H1 (cell line): ENCODE results near the gene CPT1A.

Source experiments
- CTCF ChIP-seq, 3 experiments: IDR thresholded peaks; 1 replicate in 2 of 3; 2 replicates in 1 of 3; pipeline versions ENCODE4 v1.5.1 to v1.6.1; 2011; ENCODE audit warnings: low read length in 3 of 3, mild to moderate bottlenecking in 3 of 3, inconsistent platforms in 2 of 3, low read depth in 1 of 3, moderate library complexity in 1 of 3; ENCODE audit not compliant: insufficient read depth in 1 of 3; ENCODE audit errors: control extremely low read depth in 1 of 3
- TCF12 ChIP-seq: IDR thresholded peaks from 2 replicates; pipeline ENCODE4 v1.6.1; 2011; ENCODE audit warnings: low read depth, mild to moderate bottlenecking, low read length

GRCh38 chr11:68862421-68862820, 20.7 kb upstream of the CPT1A start:
- no peak for TF ChIP-seq CTCF (IDR thresholded peaks at IDR 0.05; ENCODE audit: control extremely low read depth in 1 of 3, insufficient read depth in 1 of 3, low read depth in 1 of 3, low read length in 3 of 3)
- TF ChIP-seq TCF12: no peak
